GM21786 (cell line): ENCODE results near the gene BACH2.
"Not testable (repeated sequence)": the region's sequence is repeated elsewhere in the genome, so short reads cannot be mapped to it uniquely, and the experiment has no call there.

ENCODE experiments used
- ATAC-seq: cut with Tn5 transposase; IDR thresholded peaks from one replicate; pipeline ENCODE4 v1.9.1; 2021; ENCODE audit not compliant: unreplicated experiment

The BACH2 gene

GRCh38 chr6:90044182-90044832, 252.3 kb downstream of the BACH2 start:
- ATAC-seq = no peak

GRCh38 chr6:90040931-90041330, 255.7 kb downstream of the BACH2 start:
- ATAC-seq = no peak

- no peak for ATAC-seq
Measured at GRCh38 chr6:90039911-90040310, 256.7 kb downstream of the BACH2 start.

GRCh38 chr6:90038961-90039653, 257.5 kb downstream of the BACH2 start:
- no peak for ATAC-seq

- ATAC-seq = no peak
Measured at GRCh38 chr6:90036963-90037362, 259.7 kb downstream of the BACH2 start.

GRCh38 chr6:90035047-90035723, 261.5 kb downstream of the BACH2 start:
- ATAC-seq = no peak

- no peak for ATAC-seq
Measured at GRCh38 chr6:90033746-90034271, 262.8 kb downstream of the BACH2 start.

- ATAC-seq = not testable (repeated sequence)
Measured at GRCh38 chr6:90032489-90033212, 264.0 kb downstream of the BACH2 start.

GRCh38 chr6:90028995-90029635, 267.5 kb downstream of the BACH2 start:
- no peak for ATAC-seq

GRCh38 chr6:90028066-90028778, 268.4 kb downstream of the BACH2 start:
- ATAC-seq = no peak

GRCh38 chr6:90026216-90026615, 270.4 kb downstream of the BACH2 start:
- ATAC-seq = no peak

GRCh38 chr6:90025523-90026061, 271.1 kb downstream of the BACH2 start:
- ATAC-seq = no peak

- ATAC-seq = no peak
Measured at GRCh38 chr6:90024633-90025032, 272.0 kb downstream of the BACH2 start.

GRCh38 chr6:90021711-90022110, 274.9 kb downstream of the BACH2 start:
- ATAC-seq = no peak

- ATAC-seq = no peak
Measured at GRCh38 chr6:90020746-90021145, 275.9 kb downstream of the BACH2 start.

GRCh38 chr6:90019216-90019615, 277.4 kb downstream of the BACH2 start:
- no peak for ATAC-seq

- ATAC-seq = no peak
Measured at GRCh38 chr6:90015883-90016282, 280.8 kb downstream of the BACH2 start.

GRCh38 chr6:90008908-90009501, 287.6 kb downstream of the BACH2 start:
- peak; percentile 36 for ATAC-seq

GRCh38 chr6:90008189-90008907, 288.3 kb downstream of the BACH2 start:
- ATAC-seq = peak; percentile 56
